Neural progenitor cell (in vitro differentiated cells): ENCODE results near the gene BRINP2. TPM values are rescaled to one million over a fixed set of nuclear protein-coding genes. Genes with fewer than 3 reads are reported as not detected.

Experiments used
- DNase-seq: peaks from one replicate; pipeline ENCODE4 v3.0.0-alpha.2; 2016; ENCODE audit warnings: low spot score
- H2AFZ ChIP-seq: fragments of 200-600 bp; sonication (generic); replicated peaks from 2 replicates; pipeline ENCODE4 v1.6.1; 2016; ENCODE audit warnings: antibody characterized with exemption
- H3F3A ChIP-seq: fragments of 200-600 bp; sonication (generic); 2 replicates; pipeline ENCODE4 v1.6.1; 2016; ENCODE audit warnings: antibody characterized with exemption, low read depth
- H3K27ac ChIP-seq: fragments of 200-600 bp; sonication (generic); 2 replicates; pipeline ENCODE4 v1.5.1; 2016; ENCODE audit warnings: mild to moderate bottlenecking
- H3K27me3 ChIP-seq: fragments of 200-600 bp; sonication (generic); 2 replicates; pipeline ENCODE4 v1.6.1; 2016; ENCODE audit warnings: mild to moderate bottlenecking, moderate library complexity
- H3K36me3 ChIP-seq: fragments of 200-600 bp; sonication (generic); 2 replicates; pipeline ENCODE4 v1.5.1; 2016
- H3K4me1 ChIP-seq: fragments of 200-600 bp; sonication (generic); 2 replicates; pipeline ENCODE4 v1.6.1; 2016; ENCODE audit warnings: mixed run types
- H3K4me2 ChIP-seq: fragments of 200-600 bp; sonication (generic); 2 replicates; pipeline ENCODE4 v1.6.1; 2016
- H3K4me3 ChIP-seq: fragments of 200-600 bp; sonication (generic); 2 replicates; pipeline ENCODE4 v1.5.1; 2016
- H3K79me2 ChIP-seq: fragments of 200-600 bp; sonication (generic); 2 replicates; pipeline ENCODE4 v1.6.1; 2016; ENCODE audit warnings: low read depth
- H3K9ac ChIP-seq: fragments of 200-600 bp; sonication (generic); 2 replicates; pipeline ENCODE4 v1.6.1; 2016
- H3K9me3 ChIP-seq: fragments of 200-600 bp; sonication (generic); 2 replicates; pipeline ENCODE4 v1.5.1; 2016; ENCODE audit warnings: low read depth
- H4K20me1 ChIP-seq: fragments of 200-600 bp; sonication (generic); 2 replicates; pipeline ENCODE4 v1.6.1; 2016; ENCODE audit warnings: low read depth
- H3K27ac Mint-ChIP-seq: 3 replicates; pipeline ENCODE4 v1.8.0; 2021; ENCODE audit warnings: mixed read lengths
- H3K27me3 Mint-ChIP-seq: 2 replicates; pipeline ENCODE4 v1.8.0; 2022; ENCODE audit warnings: low read depth, mild to moderate bottlenecking, inconsistent platforms, moderate library complexity, mixed read lengths; ENCODE audit not compliant: insufficient read depth
- H3K36me3 Mint-ChIP-seq: 3 replicates; pipeline ENCODE4 v1.8.0; 2021; ENCODE audit warnings: mixed read lengths
- H3K4me1 Mint-ChIP-seq: 3 replicates; pipeline ENCODE4 v1.8.0; 2021; ENCODE audit warnings: mixed read lengths
- H3K4me3 Mint-ChIP-seq: 3 replicates; pipeline ENCODE4 v1.8.0; 2021; ENCODE audit warnings: mild to moderate bottlenecking, moderate library complexity, mixed read lengths
- H3K9me3 Mint-ChIP-seq: 3 replicates; pipeline ENCODE4 v1.8.0; 2020; ENCODE audit warnings: mixed read lengths
- CTCF ChIP-seq: fragments of 200-600 bp; sonication (generic); IDR thresholded peaks from 2 replicates; pipeline ENCODE4 v1.5.1; 2017; ENCODE audit warnings: antibody characterized with exemption, mild to moderate bottlenecking
- EZH2 ChIP-seq: fragments of 200-600 bp; sonication (generic); IDR thresholded peaks from 2 replicates; pipeline ENCODE4 v1.6.1; 2017; ENCODE audit warnings: antibody characterized with exemption, mild to moderate bottlenecking, moderate library complexity
- EZH2phosphoT487 ChIP-seq: fragments of 200-600 bp; sonication (generic); IDR thresholded peaks from 2 replicates; pipeline ENCODE4 v1.6.1; 2017; ENCODE audit warnings: antibody characterized with exemption
- total RNA-seq: library from RNA; depleted of rRNA; stranded (reverse); fragments of >200 nt; gene quantifications from 2 replicates; pipeline ENCODE4 v1.2.3, GENCODE V29; 2015; ENCODE audit warnings: low replicate concordance

Gene BRINP2
- total RNA-seq, 1 donor from 2014 or later: not detected

GRCh38 chr1:177198243-177198642 is 27.5 kb downstream of the BRINP2 start:
- no peak for DNase-seq
- no peak overlapping the region for H3K4me3 ChIP-seq
- H3K27me3 ChIP-seq: peaks cover 15% of the 10 kb centered on the region
- Mint-ChIP-seq H3K4me3 (no peak overlapping the region), H3K27me3 (peaks cover 7% of the 10 kb centered on the region), H3K27ac (no peak overlapping the region), H3K9me3 (peaks cover 4% of the 10 kb centered on the region), H3K4me1 (no peaks in the 10 kb centered on the region), H3K36me3 (no peaks in the 10 kb centered on the region)
- TF ChIP-seq EZH2 (no peak), EZH2phosphoT487 (no peak), CTCF (no peak)
- H3K9me3 ChIP-seq: no peaks in the 10 kb centered on the region
- H3K4me2 ChIP-seq: no peak overlapping the region
- no peaks in the 10 kb centered on the region for H3K4me1 ChIP-seq
- H3F3A ChIP-seq: no peaks in the 10 kb centered on the region
- H3K27ac ChIP-seq: no peak overlapping the region
- no peak overlapping the region for H3K9ac ChIP-seq
- H4K20me1 ChIP-seq: no peaks in the 10 kb centered on the region
- no peaks in the 10 kb centered on the region for H3K36me3 ChIP-seq
- H2AFZ ChIP-seq: no peak overlapping the region
- no peaks in the 10 kb centered on the region for H3K79me2 ChIP-seq

- Histone ChIP-seq H4K20me1 (no peaks in the 10 kb centered on the region), H3K4me1 (no peaks in the 10 kb centered on the region), H3K36me3 (no peaks in the 10 kb centered on the region), H3K9me3 (no peaks in the 10 kb centered on the region), H3K9ac (no peak overlapping the region), H3K4me2 (no peak overlapping the region), H2AFZ (no peak overlapping the region), H3K4me3 (no peak overlapping the region), H3F3A (no peaks in the 10 kb centered on the region), H3K27me3 (peaks cover 5% of the 10 kb centered on the region), H3K27ac (no peak overlapping the region), H3K79me2 (no peaks in the 10 kb centered on the region)
- no peaks in the 10 kb centered on the region for H3K4me1 Mint-ChIP-seq
- TF ChIP-seq EZH2: no peak
- no peak for TF ChIP-seq EZH2phosphoT487
- no peak for TF ChIP-seq CTCF
- H3K27me3 Mint-ChIP-seq: peaks cover 7% of the 10 kb centered on the region
- no peak for DNase-seq
- no peak overlapping the region for H3K4me3 Mint-ChIP-seq
- H3K27ac Mint-ChIP-seq: no peak overlapping the region
- H3K36me3 Mint-ChIP-seq: no peaks in the 10 kb centered on the region
- peaks cover 4% of the 10 kb centered on the region for H3K9me3 Mint-ChIP-seq
Observed at GRCh38 chr1:177200290-177200689, 29.5 kb downstream of the BRINP2 start.

GRCh38 chr1:177206831-177207355 is 36.1 kb downstream of the BRINP2 start:
- Histone ChIP-seq H3K4me1 (peaks cover 6% of the 10 kb centered on the region), H3K4me2 (no peak overlapping the region), H3K27me3 (peaks cover 42% of the 10 kb centered on the region), H3K9ac (no peak overlapping the region), H2AFZ (no peak overlapping the region), H3K9me3 (no peaks in the 10 kb centered on the region), H3K36me3 (no peaks in the 10 kb centered on the region), H3K4me3 (no peak overlapping the region), H4K20me1 (no peaks in the 10 kb centered on the region), H3K79me2 (no peaks in the 10 kb centered on the region), H3F3A (no peaks in the 10 kb centered on the region), H3K27ac (no peak overlapping the region)
- TF ChIP-seq EZH2 (no peak), CTCF (no peak), EZH2phosphoT487 (no peak)
- no peak overlapping the region for H3K27ac Mint-ChIP-seq
- H3K4me1 Mint-ChIP-seq: peaks cover 2% of the 10 kb centered on the region
- DNase-seq: no peak
- no peak overlapping the region for H3K4me3 Mint-ChIP-seq
- H3K9me3 Mint-ChIP-seq: peaks cover 4% of the 10 kb centered on the region
- peaks cover 3% of the 10 kb centered on the region for H3K27me3 Mint-ChIP-seq
- no peaks in the 10 kb centered on the region for H3K36me3 Mint-ChIP-seq
